ENCODE results near the gene AATK.

GRCh38 chr17:81161536-81161935 lies 4.5 kb downstream of the AATK start:
- TF ChIP-seq CTCF (IDR thresholded peaks at IDR 0.05) (no peak), POLR2A (IDR thresholded peaks at IDR 0.05) (no peak)
